ENCODE measurements around the gene CHN2.

The CHN2 gene

GRCh38 chr7:29287366-29287765 lies 92.8 kb downstream of the CHN2 start:
- DNase-seq, result no peak

GRCh38 chr7:29288181-29289091 lies 93.9 kb downstream of the CHN2 start:
- no peak for DNase-seq

- no peak for DNase-seq
Measured at GRCh38 chr7:29289156-29290021, 94.8 kb downstream of the CHN2 start.

GRCh38 chr7:29290829-29291228 lies 96.3 kb downstream of the CHN2 start:
- no peak for DNase-seq

- no peak for DNase-seq
Measured at GRCh38 chr7:29291723-29292618, 97.4 kb downstream of the CHN2 start.

- no peak for DNase-seq
Measured at GRCh38 chr7:29292886-29293658, 98.5 kb downstream of the CHN2 start.

- DNase-seq, result no peak
Measured at GRCh38 chr7:29296421-29296820, 101.8 kb downstream of the CHN2 start.

GRCh38 chr7:29297194-29297890 lies 102.8 kb downstream of the CHN2 start:
- DNase-seq, result no peak

- DNase-seq, result no peak
Measured at GRCh38 chr7:29299086-29299485, 104.5 kb downstream of the CHN2 start.

- no peak for DNase-seq
Measured at GRCh38 chr7:29300026-29300480, 105.5 kb downstream of the CHN2 start.

- DNase-seq, result no peak
Measured at GRCh38 chr7:29300649-29301048, 106.1 kb downstream of the CHN2 start.

GRCh38 chr7:29302666-29303395 lies 108.3 kb downstream of the CHN2 start:
- DNase-seq, result no peak

- no peak for DNase-seq
Measured at GRCh38 chr7:29304756-29305155, 110.2 kb downstream of the CHN2 start.

- DNase-seq, result no peak
Measured at GRCh38 chr7:29306319-29306991, 111.9 kb downstream of the CHN2 start.

- DNase-seq, result no peak
Measured at GRCh38 chr7:29308424-29308823, 113.8 kb downstream of the CHN2 start.

GRCh38 chr7:29309041-29309854 lies 114.7 kb downstream of the CHN2 start:
- no peak for DNase-seq

GRCh38 chr7:29310625-29311024 lies 116.0 kb downstream of the CHN2 start:
- no peak for DNase-seq

GRCh38 chr7:29311314-29311713 lies 116.7 kb downstream of the CHN2 start:
- DNase-seq, result no peak

- DNase-seq, result no peak
Measured at GRCh38 chr7:29314148-29314547, 119.6 kb downstream of the CHN2 start.

Measured in T-helper 9 cell (primary cell).